ENCODE measurements around the gene LETM1.

LETM1 gene

GRCh38 chr4:1823545-1823932 lies 32.4 kb downstream of the LETM1 start:
- DNase-seq, result no peak

- DNase-seq, result no peak
Measured at GRCh38 chr4:1822568-1823544, 33.1 kb downstream of the LETM1 start.

DNA sequence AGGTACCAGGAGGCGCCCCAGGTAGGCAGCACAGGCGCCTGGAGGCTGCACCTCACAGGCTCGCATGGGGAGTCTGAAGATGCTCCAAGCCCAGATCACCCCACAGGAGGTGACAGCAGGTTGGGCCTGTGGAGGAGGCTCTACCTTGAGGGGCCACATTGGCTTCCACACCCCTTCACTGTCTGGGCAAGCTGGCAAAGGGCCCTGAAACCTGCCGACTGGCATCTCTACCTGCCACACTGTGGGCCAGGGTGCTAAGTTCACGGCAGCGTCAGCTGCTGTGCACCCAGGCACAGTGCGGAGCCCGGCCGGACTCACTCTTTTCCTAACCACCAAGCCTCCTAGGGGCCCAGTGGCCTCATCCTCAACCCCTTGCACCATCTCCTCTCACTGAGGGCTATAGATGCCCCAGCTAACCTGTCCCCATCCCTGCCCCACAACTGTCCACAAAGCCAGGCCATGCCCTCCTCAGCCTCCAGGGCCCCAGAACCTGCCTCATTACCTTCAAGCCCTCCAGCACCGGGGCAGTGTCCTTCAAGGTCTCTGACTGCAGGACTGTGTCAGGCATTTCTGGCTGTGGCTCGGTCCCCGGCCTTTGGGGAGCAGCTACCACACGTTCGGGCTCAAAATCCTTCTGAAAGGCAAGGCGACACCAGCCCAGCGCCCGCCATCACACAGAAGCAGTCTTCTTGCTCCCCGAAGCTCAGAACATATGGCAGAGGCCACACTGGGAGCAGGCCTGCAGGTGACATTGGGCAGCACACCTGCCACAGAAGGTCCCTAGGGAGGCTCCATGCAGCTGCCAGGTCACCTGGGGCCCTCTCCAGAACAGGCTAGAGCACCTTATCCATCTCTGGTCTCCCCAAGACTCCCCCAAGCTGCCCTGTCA lies 34.0 kb downstream of the LETM1 start:
- no peak for DNase-seq

- DNase-seq, result no peak
Measured at GRCh38 chr4:1819816-1820215, 36.1 kb downstream of the LETM1 start.

GRCh38 chr4:1819284-1819683 lies 36.7 kb downstream of the LETM1 start:
- DNase-seq, result no peak

GRCh38 chr4:1815997-1816860 lies 39.7 kb downstream of the LETM1 start:
- DNase-seq, result no peak

DNA sequence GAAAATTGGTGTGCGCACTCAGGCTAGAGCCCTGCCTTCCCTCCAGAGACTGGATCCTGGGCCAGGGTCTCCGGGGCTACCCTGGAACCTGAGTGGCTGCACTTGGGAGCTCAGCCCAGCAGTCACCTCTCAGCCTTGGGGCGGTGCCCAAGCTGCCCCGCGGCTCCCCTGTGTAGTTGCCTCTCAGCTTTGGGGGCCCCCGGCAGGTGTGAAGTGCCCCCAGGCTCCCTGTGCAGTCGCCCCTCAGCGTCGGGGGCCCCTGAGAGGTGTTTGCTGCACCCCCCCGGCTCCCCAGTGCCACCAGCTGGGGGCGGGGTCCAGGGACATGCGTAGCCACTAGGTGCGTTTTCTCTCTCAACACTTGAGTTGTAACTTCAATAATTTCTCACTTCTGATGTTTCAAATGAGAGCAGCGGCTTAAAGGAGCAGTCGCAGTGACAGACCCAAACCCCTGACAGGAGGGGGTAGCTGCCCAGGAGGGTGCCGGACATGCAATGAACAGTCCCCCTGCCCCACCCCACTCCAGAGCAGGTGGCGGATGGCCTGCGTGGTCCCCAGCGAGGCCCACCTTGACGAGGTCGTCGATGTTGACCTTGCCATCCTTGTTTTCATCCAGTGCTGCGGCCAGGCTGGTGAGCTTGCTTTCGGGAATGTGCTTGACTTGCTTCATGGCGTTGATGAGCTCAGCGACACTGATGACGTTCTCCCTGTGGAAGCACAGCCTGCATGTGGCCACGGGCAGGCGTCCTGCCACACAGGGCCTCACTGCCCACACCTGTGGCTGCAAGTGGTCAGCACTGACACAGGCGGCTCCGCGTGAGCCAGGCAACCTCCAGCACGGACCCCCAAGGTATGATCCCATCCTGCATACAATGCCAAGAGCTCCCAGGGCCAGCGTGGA lies 40.6 kb downstream of the LETM1 start:
- no peak for DNase-seq

DNA sequence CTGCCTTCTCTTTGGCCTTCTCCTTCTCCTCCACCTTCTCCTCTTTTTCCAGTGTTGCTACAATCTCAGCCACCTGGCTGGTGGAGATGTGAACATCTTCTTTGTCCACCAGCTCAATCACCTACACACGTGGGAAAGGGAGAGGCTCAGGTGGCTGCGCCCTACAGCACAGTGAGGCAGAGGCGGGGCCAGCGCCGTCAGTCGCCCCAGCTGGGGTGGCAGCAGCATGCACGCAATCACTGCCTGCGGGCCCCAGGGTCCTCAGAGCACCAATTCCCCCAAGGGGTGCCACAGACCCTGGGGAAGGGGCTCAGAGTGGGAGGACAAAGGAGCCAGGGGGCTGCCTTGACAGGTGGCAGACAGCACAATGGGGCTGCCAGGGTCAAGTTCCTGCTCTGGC lies 41.5 kb downstream of the LETM1 start:
- no peak for DNase-seq

GRCh38 chr4:1813915-1814314 lies 42.0 kb downstream of the LETM1 start:
- DNase-seq, result no peak

DNA sequence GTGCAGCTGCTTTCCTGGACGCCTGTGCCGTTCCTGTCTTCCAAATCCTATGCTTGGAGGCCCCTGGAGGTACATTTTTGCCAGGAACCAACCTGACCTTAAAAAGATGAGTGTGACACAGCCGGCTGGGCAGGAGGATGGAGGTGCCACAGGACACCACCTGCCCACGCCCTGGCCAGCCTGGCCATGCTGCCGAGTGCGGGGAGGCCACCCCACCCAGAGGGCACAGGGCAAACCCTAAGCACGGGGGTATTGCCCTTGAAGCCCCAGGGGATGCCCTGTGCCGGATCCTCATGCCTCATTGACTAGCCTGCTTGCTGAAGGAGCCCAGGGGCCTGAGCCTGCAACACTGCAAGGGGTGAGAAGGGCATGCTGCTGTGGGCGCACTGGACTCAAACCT lies 42.7 kb downstream of the LETM1 start:
- no peak for DNase-seq

DNA sequence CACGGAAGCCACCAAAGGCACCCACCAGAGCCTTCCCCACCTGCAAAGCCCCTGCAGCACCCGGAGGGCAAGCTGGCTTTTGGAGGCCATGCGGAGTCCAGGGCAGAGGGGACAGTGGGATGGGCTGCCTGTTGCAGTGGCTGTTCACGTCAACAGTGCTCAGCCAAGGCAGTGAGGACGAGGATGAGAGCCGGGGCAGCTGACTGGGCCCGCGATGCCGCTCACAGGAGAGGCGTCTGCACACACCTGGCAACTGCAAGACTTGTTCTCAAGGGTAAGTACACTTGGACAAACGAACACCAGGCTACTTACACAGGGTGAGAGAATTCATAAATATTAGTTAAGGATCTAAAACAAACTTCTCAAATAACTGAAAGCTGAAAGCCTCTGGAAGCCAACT lies 43.2 kb downstream of the LETM1 start:
- no peak for DNase-seq

- no peak for DNase-seq
Measured at GRCh38 chr4:1810765-1811164, 45.2 kb downstream of the LETM1 start.

GRCh38 chr4:1809754-1810502 lies 46.0 kb downstream of the LETM1 start:
- peak; percentile 29 to 69 (median 49) for DNase-seq

DNA sequence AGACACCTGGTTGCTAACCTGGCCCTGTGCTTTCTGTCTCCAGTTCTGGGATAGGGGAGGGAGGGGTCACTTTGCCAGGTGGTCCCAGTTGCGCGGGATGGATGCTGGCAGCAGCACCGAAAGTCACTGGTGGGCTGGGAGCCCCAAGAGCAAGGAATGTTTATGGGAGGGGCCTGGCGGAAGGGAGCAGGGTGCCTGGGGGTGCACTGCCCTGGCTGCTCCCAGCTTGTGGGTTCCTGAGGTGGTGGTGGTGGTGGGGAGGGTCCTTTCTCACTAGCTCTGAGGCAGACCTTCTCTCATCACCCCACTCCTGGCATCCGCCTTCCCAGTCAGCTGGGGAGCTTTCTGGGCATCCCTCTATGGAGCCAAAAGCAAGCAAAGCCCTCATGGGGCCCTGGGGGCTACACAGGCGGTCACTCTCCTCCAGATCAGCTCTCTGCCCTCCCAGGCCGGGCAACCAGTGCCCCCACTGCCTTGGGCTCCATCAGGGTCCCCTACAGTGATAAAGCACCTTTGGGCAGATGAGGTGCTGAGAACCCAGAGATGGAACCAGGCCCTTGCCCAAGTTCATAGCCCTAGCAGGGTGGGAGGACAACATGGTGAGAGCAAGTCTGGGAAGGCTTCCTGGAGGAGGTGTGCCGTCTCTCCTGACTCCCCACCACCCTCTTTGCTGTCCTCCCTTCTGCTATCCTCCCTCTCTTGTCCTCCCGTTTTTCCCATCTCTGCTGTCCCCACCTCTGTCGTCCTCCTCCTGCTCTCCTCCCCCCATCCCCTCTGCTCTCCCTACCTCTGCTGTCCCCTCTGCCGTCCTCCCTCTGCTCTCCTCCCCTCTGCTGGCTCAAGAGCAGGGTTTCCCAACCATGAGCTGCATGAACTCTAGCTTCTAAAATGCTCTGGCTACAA lies 46.9 kb downstream of the LETM1 start:
- DNase-seq, result no peak

- no peak for DNase-seq
Measured at GRCh38 chr4:1808396-1808795, 47.6 kb downstream of the LETM1 start.

- DNase-seq, result peak in 1 of 5 experiments; percentile 42
Measured at GRCh38 chr4:1807332-1807777, 48.6 kb downstream of the LETM1 start.

DNA sequence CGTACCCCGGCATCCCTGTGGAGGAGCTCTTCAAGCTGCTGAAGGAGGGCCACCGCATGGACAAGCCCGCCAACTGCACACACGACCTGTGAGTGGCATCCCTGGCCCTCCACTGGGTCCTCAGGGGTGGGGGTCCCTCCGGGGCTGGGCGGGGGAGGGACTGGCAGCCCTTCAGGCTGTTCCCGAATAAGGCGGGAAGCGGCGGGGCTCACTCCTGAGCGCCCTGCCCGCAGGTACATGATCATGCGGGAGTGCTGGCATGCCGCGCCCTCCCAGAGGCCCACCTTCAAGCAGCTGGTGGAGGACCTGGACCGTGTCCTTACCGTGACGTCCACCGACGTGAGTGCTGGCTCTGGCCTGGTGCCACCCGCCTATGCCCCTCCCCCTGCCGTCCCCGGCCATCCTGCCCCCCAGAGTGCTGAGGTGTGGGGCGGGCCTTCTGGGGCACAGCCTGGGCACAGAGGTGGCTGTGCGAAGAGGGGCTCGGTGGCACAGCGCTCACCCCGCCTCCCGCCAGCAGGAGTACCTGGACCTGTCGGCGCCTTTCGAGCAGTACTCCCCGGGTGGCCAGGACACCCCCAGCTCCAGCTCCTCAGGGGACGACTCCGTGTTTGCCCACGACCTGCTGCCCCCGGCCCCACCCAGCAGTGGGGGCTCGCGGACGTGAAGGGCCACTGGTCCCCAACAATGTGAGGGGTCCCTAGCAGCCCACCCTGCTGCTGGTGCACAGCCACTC lies 49.2 kb downstream of the LETM1 start:
- no peak for DNase-seq

GRCh38 chr4:1806223-1806564 lies 49.8 kb downstream of the LETM1 start:
- no peak for DNase-seq
